Measurements from ENCODE around the gene ABCA1.

The ABCA1 gene

DNA sequence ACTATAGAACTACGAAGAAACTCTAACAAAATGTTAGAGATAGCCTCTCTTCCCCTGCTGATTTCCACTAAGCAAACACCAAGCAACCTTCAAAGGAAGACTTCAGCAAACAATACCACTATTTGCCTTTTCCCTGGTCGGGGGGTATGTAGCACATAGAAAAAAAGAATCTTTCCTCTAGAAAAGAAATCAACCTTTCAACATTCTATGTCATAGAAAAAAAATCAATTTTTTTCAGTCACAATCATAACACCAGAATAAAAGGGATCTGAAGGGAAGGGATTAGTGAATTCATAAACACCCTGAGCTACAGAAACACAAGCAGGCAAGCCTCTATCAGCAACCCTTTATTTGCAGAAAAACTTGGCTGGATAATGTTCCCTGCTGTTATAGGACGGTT is 15.3 kb downstream of the ABCA1 start:
- Mint-ChIP-seq H3K27me3 (ENCODE audit: low read depth) (no peaks in the 10 kb centered on the region), H3K4me3 (no peak overlapping the region), H3K4me1 (peaks cover 32% of the 10 kb centered on the region), H3K9me3 (no peaks in the 10 kb centered on the region), H3K27ac (no peak overlapping the region), H3K36me3 (ENCODE audit: low read depth) (no peaks in the 10 kb centered on the region)
- TF ChIP-seq, protein P1, sequence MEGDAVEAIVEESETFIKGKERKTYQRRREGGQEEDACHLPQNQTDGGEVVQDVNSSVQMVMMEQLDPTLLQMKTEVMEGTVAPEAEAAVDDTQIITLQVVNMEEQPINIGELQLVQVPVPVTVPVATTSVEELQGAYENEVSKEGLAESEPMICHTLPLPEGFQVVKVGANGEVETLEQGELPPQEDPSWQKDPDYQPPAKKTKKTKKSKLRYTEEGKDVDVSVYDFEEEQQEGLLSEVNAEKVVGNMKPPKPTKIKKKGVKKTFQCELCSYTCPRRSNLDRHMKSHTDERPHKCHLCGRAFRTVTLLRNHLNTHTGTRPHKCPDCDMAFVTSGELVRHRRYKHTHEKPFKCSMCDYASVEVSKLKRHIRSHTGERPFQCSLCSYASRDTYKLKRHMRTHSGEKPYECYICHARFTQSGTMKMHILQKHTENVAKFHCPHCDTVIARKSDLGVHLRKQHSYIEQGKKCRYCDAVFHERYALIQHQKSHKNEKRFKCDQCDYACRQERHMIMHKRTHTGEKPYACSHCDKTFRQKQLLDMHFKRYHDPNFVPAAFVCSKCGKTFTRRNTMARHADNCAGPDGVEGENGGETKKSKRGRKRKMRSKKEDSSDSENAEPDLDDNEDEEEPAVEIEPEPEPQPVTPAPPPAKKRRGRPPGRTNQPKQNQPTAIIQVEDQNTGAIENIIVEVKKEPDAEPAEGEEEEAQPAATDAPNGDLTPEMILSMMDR (IDR thresholded peaks at IDR 0.05; ENCODE audit: unreplicated experiment in 3 of 3) = no peak

- Mint-ChIP-seq H3K4me3 (no peak overlapping the region), H3K4me1 (peaks cover 39% of the 10 kb centered on the region), H3K9me3 (no peaks in the 10 kb centered on the region), H3K27me3 (ENCODE audit: low read depth) (no peaks in the 10 kb centered on the region), H3K36me3 (ENCODE audit: low read depth) (no peaks in the 10 kb centered on the region), H3K27ac (no peak overlapping the region)
- TF ChIP-seq, protein P1 (IDR thresholded peaks at IDR 0.05; ENCODE audit: unreplicated experiment in 3 of 3) = no peak
Observed at GRCh38 chr9:104911032-104911607, 16.8 kb downstream of the ABCA1 start.

DNA sequence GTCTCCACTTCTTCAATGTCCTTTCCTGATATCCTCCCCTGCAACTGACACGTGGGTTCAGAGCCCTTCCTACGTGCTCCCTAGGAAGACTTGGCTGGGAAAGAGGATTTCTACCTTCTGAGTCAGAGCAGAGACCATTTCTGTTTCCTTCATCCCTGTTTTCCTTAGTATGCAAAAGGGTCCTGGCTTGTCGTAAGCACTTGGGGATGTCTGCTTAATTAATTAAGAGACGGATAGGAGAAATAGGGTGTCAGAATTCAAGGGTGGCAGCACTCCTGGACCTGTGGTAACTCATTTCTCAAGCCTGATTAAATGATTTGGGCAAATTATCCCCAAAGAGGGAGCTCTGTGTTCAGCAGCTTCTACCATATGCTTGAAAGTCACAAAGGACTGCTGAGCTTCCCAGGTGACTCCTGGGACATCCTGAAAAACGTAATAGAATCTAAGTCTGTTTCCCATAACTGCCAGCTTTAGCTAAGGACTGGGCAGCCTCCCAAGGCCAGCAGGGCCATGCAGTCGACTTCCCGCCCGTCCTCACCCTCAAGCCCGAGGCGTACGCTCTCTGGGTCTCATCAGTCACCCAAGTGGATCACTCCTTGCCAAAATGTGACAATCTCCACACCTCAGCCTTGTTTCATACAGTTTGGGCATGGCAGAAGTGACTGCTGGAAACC is 20.5 kb downstream of the ABCA1 start:
- no peaks in the 10 kb centered on the region for H3K27me3 Mint-ChIP-seq (ENCODE audit: low read depth)

GRCh38 chr9:104906441-104907277 is 21.3 kb downstream of the ABCA1 start:
- TF ChIP-seq, protein P1 (IDR thresholded peaks at IDR 0.05; ENCODE audit: unreplicated experiment in 3 of 3) = no peak

More for the DNA sequence above, 20.5 kb downstream of the ABCA1 start:
- Mint-ChIP-seq H3K9me3 (no peaks in the 10 kb centered on the region), H3K27ac (no peak overlapping the region), H3K36me3 (ENCODE audit: low read depth) (no peaks in the 10 kb centered on the region), H3K4me3 (no peak overlapping the region), H3K4me1 (peaks cover 38% of the 10 kb centered on the region)
- TF ChIP-seq, protein P1 (IDR thresholded peaks at IDR 0.05; ENCODE audit: unreplicated experiment in 3 of 3) = no peak

GRCh38 chr9:104905931-104906330 is 22.0 kb downstream of the ABCA1 start:
- Mint-ChIP-seq H3K27me3 (ENCODE audit: low read depth) (no peaks in the 10 kb centered on the region), H3K4me3 (no peak overlapping the region), H3K27ac (no peak overlapping the region), H3K36me3 (ENCODE audit: low read depth) (no peaks in the 10 kb centered on the region), H3K9me3 (no peaks in the 10 kb centered on the region), H3K4me1 (peaks cover 41% of the 10 kb centered on the region)
- TF ChIP-seq, protein P1 (IDR thresholded peaks at IDR 0.05; ENCODE audit: unreplicated experiment in 3 of 3) = no peak

More at GRCh38 chr9:104906441-104907277, 21.3 kb downstream of the ABCA1 start:
- Mint-ChIP-seq H3K27me3 (ENCODE audit: low read depth) (no peaks in the 10 kb centered on the region), H3K27ac (no peak overlapping the region), H3K4me1 (peaks cover 38% of the 10 kb centered on the region), H3K4me3 (no peak overlapping the region), H3K9me3 (no peaks in the 10 kb centered on the region), H3K36me3 (ENCODE audit: low read depth) (no peaks in the 10 kb centered on the region)

All from nephron (organoid).